ENCODE data around the gene JAZF1. TPM values are rescaled to one million over a fixed set of nuclear protein-coding genes. Genes with fewer than 3 reads are reported as not detected.

JAZF1 gene
- total RNA-seq, 1 experiment from 2014 or later: 3.4 TPM

- H3K4me2 ChIP-seq (ENCODE audit: low read length): no peak overlapping the region
- no peak overlapping the region for H3K27ac ChIP-seq (ENCODE audit: low read depth, low read length)
- POLR2A ChIA-PET: no interaction called here
- H3K9me2 ChIP-seq (ENCODE audit: insufficient read depth): no peaks in the 10 kb centered on the region
- DNase-seq (ENCODE audit: low read depth, low spot score) (no peak), ATAC-seq (no peak)
- no peak overlapping the region for H2AFZ ChIP-seq (ENCODE audit: low read depth, low read length, poor library complexity, severe bottlenecking)
- no peaks in the 10 kb centered on the region for H3K27me3 ChIP-seq (ENCODE audit: insufficient read depth, low read length)
- H3K9me3 ChIP-seq (ENCODE audit: control insufficient read depth in 1 of 2, insufficient read depth in 1 of 2, low read depth in 1 of 2, low read length in 2 of 2): no peaks in the 10 kb centered on the region
- RAD21 ChIA-PET (ENCODE audit: low non-redundant PET in 1 of 2, low total read pairs in 2 of 2, uncharacterized antibody in 2 of 2, unreplicated experiment in 2 of 2): no interaction called here
- H3K79me2 ChIP-seq (ENCODE audit: insufficient read depth, low read length): no peaks in the 10 kb centered on the region
- no peaks in the 10 kb centered on the region for H4K20me1 ChIP-seq (ENCODE audit: insufficient read depth)
- CTCF ChIA-PET: interaction anchor here (0.8 to 1.6 kb wide), 4 partner anchors 9 to 748 kb away, joined by 3 to 4 read pairs (median 3); no protein-coding TSS in a partner anchor
- no TSS peak for BruUV-seq (replicated peaks)
- no peak overlapping the region for H3K9ac ChIP-seq (ENCODE audit: low read length)
- intact Hi-C loops (cut with micrococcal nuclease): loop anchor here (10.0 kb wide), 2 partner anchors 167 to 1253 kb away; no protein-coding TSS in a partner anchor
- TF ChIP-seq, protein P1, sequence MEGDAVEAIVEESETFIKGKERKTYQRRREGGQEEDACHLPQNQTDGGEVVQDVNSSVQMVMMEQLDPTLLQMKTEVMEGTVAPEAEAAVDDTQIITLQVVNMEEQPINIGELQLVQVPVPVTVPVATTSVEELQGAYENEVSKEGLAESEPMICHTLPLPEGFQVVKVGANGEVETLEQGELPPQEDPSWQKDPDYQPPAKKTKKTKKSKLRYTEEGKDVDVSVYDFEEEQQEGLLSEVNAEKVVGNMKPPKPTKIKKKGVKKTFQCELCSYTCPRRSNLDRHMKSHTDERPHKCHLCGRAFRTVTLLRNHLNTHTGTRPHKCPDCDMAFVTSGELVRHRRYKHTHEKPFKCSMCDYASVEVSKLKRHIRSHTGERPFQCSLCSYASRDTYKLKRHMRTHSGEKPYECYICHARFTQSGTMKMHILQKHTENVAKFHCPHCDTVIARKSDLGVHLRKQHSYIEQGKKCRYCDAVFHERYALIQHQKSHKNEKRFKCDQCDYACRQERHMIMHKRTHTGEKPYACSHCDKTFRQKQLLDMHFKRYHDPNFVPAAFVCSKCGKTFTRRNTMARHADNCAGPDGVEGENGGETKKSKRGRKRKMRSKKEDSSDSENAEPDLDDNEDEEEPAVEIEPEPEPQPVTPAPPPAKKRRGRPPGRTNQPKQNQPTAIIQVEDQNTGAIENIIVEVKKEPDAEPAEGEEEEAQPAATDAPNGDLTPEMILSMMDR (IDR thresholded peaks at IDR 0.05 in 2 of 3, conservative IDR thresholded peaks at IDR 0.05 in 1 of 3; ENCODE audit: borderline replicate concordance in 1 of 3, insufficient read depth in 1 of 3, low read depth in 2 of 3, low read length in 2 of 3): no peak
- TF ChIP-seq ELF1 (IDR thresholded peaks at IDR 0.05; ENCODE audit: borderline replicate concordance, low read depth) (no peak), ZNF274 (IDR thresholded peaks at IDR 0.05; ENCODE audit: low read depth, low read length) (no peak)
- TF ChIP-seq, protein P2, sequence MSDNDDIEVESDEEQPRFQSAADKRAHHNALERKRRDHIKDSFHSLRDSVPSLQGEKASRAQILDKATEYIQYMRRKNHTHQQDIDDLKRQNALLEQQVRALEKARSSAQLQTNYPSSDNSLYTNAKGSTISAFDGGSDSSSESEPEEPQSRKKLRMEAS (IDR thresholded peaks at IDR 0.05): no peak
- H3K36me3 ChIP-seq (ENCODE audit: control insufficient read depth in 1 of 2, insufficient read depth in 2 of 2, low read length in 2 of 2): no peaks in the 10 kb centered on the region
- no peaks in the 10 kb centered on the region for H3K4me1 ChIP-seq (ENCODE audit: control insufficient read depth in 1 of 2, insufficient read depth in 2 of 2, low read length in 2 of 2)
- no peak overlapping the region for H3K4me3 ChIP-seq (replicated peaks in 1 of 2; ENCODE audit: low read depth in 1 of 2, low read length in 2 of 2)
Observed at GRCh38 chr7:27928001-27928400, 252.6 kb downstream of the JAZF1 start.

DNA sequence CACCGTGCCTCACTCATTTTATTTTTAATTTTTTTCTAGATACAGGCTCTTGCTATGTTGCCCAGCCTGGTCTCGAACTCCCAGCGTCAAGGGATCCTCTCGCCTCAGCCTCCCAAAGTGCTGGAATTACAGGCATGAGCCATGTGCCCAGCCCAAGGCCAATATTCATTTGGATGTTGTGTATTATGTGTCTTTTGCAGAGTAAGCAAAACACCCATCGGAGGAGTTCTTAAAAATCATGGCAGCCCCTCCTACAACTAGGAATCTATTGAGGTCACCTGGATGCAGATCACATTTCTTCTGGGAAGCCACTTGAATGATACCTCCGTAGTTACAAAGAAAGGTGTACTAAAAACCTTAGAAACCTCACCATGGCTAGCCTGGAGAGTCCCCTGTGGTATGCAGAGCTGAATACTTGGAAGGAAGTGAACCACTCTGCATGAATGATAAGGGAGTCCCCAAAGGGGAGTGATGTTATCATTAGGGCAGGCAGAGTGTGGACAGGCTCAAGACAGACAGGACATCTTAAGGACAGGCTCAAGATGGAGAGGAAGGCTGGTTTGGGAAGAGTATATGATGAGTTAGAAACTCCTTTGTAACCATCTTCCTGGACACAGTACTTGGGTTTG, 254.9 kb downstream of the JAZF1 start:
- H3K9me3 ChIP-seq (ENCODE audit: control insufficient read depth in 1 of 2, insufficient read depth in 1 of 2, low read depth in 1 of 2, low read length in 2 of 2): no peaks in the 10 kb centered on the region
- H3K4me2 ChIP-seq (ENCODE audit: low read length): no peak overlapping the region
- H3K79me2 ChIP-seq (ENCODE audit: insufficient read depth, low read length): no peaks in the 10 kb centered on the region
- POLR2A ChIA-PET: no interaction called here
- H3K4me3 ChIP-seq (replicated peaks in 1 of 2; ENCODE audit: low read depth in 1 of 2, low read length in 2 of 2): no peak overlapping the region
- TF ChIP-seq ZFX (IDR thresholded peaks at IDR 0.05) (no peak), POLR2AphosphoS5 (IDR thresholded peaks at IDR 0.05; ENCODE audit: low read depth, low read length) (no peak), POLR2A (IDR thresholded peaks at IDR 0.05; ENCODE audit: borderline replicate concordance, extremely low read depth, insufficient read depth, insufficient read length) (no peak), SP1 (IDR thresholded peaks at IDR 0.05; ENCODE audit: low read depth) (no peak), SRF (IDR thresholded peaks at IDR 0.05; ENCODE audit: low read depth) (no peak), ZNF274 (IDR thresholded peaks at IDR 0.05; ENCODE audit: low read depth, low read length) (no peak)
- TF ChIP-seq, protein P3, sequence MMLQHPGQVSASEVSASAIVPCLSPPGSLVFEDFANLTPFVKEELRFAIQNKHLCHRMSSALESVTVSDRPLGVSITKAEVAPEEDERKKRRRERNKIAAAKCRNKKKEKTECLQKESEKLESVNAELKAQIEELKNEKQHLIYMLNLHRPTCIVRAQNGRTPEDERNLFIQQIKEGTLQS (IDR thresholded peaks at IDR 0.05): no peak
- TF ChIP-seq, protein P1 (IDR thresholded peaks at IDR 0.05 in 2 of 3, conservative IDR thresholded peaks at IDR 0.05 in 1 of 3; ENCODE audit: borderline replicate concordance in 1 of 3, insufficient read depth in 1 of 3, low read depth in 2 of 3, low read length in 2 of 3): no peak
- RAD21 ChIA-PET (ENCODE audit: low non-redundant PET in 1 of 2, low total read pairs in 2 of 2, uncharacterized antibody in 2 of 2, unreplicated experiment in 2 of 2): no interaction called here
- CTCF ChIA-PET: no interaction called here
- H3K9me2 ChIP-seq (ENCODE audit: insufficient read depth): no peaks in the 10 kb centered on the region
- H4K20me1 ChIP-seq (ENCODE audit: insufficient read depth): no peaks in the 10 kb centered on the region
- no peaks in the 10 kb centered on the region for H3K27me3 ChIP-seq (ENCODE audit: insufficient read depth, low read length)
- no peak overlapping the region for H2AFZ ChIP-seq (ENCODE audit: low read depth, low read length, poor library complexity, severe bottlenecking)
- intact Hi-C loops (cut with micrococcal nuclease): loop anchor here (10.0 kb wide), 2 partner anchors 169 to 1251 kb away; no protein-coding TSS in a partner anchor
- peaks cover 4 to 9% of the 10 kb centered on the region in 2 experiments; a peak in 2 of 4 replicates for H3K4me1 ChIP-seq (ENCODE audit: control insufficient read depth in 1 of 2, insufficient read depth in 2 of 2, low read length in 2 of 2)
- H3K27ac ChIP-seq (ENCODE audit: low read depth, low read length): no peak overlapping the region
- ATAC-seq: no peak
- BruUV-seq (replicated peaks): no TSS peak
- no peak for DNase-seq (ENCODE audit: low read depth, low spot score)
- H3K9ac ChIP-seq (ENCODE audit: low read length): no peak overlapping the region
- no peaks in the 10 kb centered on the region for H3K36me3 ChIP-seq (ENCODE audit: control insufficient read depth in 1 of 2, insufficient read depth in 2 of 2, low read length in 2 of 2)
